ENCODE results near the gene GYS2. TPM values are rescaled to one million over a fixed set of nuclear protein-coding genes. Genes with fewer than 3 reads are reported as not detected.

Gene GYS2
- total RNA-seq, 1 donor from 2014 or later: not detected

GRCh38 chr12:21559855-21560569 lies 44.6 kb downstream of the GYS2 start:
- Mint-ChIP-seq H3K9me3 (ENCODE audit: unreplicated experiment) (no peaks in the 10 kb centered on the region), H3K4me1 (ENCODE audit: low read depth, unreplicated experiment) (no peaks in the 10 kb centered on the region), H3K27me3 (ENCODE audit: unreplicated experiment) (no peaks in the 10 kb centered on the region), H3K4me3 (ENCODE audit: unreplicated experiment) (no peak overlapping the region), H3K36me3 (ENCODE audit: unreplicated experiment) (no peaks in the 10 kb centered on the region), H3K27ac (ENCODE audit: unreplicated experiment) (no peak overlapping the region)
- TF ChIP-seq, protein P1, sequence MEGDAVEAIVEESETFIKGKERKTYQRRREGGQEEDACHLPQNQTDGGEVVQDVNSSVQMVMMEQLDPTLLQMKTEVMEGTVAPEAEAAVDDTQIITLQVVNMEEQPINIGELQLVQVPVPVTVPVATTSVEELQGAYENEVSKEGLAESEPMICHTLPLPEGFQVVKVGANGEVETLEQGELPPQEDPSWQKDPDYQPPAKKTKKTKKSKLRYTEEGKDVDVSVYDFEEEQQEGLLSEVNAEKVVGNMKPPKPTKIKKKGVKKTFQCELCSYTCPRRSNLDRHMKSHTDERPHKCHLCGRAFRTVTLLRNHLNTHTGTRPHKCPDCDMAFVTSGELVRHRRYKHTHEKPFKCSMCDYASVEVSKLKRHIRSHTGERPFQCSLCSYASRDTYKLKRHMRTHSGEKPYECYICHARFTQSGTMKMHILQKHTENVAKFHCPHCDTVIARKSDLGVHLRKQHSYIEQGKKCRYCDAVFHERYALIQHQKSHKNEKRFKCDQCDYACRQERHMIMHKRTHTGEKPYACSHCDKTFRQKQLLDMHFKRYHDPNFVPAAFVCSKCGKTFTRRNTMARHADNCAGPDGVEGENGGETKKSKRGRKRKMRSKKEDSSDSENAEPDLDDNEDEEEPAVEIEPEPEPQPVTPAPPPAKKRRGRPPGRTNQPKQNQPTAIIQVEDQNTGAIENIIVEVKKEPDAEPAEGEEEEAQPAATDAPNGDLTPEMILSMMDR (IDR thresholded peaks at IDR 0.05; ENCODE audit: partially characterized antibody, unreplicated experiment): no peak
- DNase-seq: no peak

DNA sequence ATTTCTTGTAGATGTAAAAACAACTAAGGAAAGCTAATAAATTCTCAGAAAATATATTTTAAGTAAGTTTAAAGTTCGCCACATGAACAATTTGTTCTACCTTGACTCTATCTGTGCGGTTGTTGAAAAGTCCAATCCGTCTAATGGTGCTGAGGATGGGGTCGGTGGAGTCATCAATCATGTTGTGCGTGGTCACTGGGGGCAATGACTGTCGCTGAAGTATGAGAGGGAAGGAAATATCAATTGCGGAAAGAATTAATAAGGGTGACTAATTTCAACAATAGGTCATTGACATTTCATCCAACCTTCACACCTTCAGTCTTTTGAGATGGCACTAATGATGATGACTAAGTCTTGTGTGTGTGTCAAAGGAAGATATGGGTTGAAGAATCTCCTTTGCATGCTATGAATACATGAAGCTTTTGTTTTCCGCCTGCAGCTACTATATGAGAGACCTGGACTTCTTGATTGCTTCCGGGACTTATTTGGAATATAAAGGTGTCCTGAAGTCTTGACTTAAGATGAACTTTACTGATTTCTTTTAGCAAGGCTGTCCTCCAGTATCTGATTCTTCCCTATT lies 46.5 kb downstream of the GYS2 start:
- Mint-ChIP-seq H3K9me3 (ENCODE audit: unreplicated experiment) (no peaks in the 10 kb centered on the region), H3K4me3 (ENCODE audit: unreplicated experiment) (no peak overlapping the region), H3K4me1 (ENCODE audit: low read depth, unreplicated experiment) (no peaks in the 10 kb centered on the region), H3K36me3 (ENCODE audit: unreplicated experiment) (no peaks in the 10 kb centered on the region), H3K27me3 (ENCODE audit: unreplicated experiment) (no peaks in the 10 kb centered on the region), H3K27ac (ENCODE audit: unreplicated experiment) (no peak overlapping the region)
- TF ChIP-seq, protein P1 (IDR thresholded peaks at IDR 0.05; ENCODE audit: partially characterized antibody, unreplicated experiment): no peak
- DNase-seq: no peak

DNA sequence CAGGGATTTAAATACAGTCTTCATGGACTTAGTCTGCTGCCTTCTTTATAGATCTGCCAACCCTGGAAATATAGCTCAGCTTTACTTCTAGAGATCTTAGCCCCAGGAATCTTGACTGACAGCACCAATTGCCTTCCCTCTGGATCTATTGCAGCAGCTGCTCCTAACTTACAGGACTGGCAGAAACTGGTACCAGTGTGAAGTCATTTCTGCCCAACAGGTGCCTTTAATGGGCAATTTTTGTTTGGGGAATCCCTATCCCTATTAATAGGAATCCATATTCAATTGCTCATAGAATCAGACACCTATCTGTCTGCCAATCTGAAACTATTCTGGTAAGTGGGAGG lies 51.3 kb downstream of the GYS2 start:
- Mint-ChIP-seq H3K27ac (ENCODE audit: unreplicated experiment) (no peak overlapping the region), H3K4me1 (ENCODE audit: low read depth, unreplicated experiment) (no peaks in the 10 kb centered on the region), H3K36me3 (ENCODE audit: unreplicated experiment) (no peaks in the 10 kb centered on the region), H3K27me3 (ENCODE audit: unreplicated experiment) (peaks cover 3% of the 10 kb centered on the region), H3K4me3 (ENCODE audit: unreplicated experiment) (no peak overlapping the region), H3K9me3 (ENCODE audit: unreplicated experiment) (no peaks in the 10 kb centered on the region)
- TF ChIP-seq, protein P1 (IDR thresholded peaks at IDR 0.05; ENCODE audit: partially characterized antibody, unreplicated experiment): no peak
- DNase-seq: no peak

DNA sequence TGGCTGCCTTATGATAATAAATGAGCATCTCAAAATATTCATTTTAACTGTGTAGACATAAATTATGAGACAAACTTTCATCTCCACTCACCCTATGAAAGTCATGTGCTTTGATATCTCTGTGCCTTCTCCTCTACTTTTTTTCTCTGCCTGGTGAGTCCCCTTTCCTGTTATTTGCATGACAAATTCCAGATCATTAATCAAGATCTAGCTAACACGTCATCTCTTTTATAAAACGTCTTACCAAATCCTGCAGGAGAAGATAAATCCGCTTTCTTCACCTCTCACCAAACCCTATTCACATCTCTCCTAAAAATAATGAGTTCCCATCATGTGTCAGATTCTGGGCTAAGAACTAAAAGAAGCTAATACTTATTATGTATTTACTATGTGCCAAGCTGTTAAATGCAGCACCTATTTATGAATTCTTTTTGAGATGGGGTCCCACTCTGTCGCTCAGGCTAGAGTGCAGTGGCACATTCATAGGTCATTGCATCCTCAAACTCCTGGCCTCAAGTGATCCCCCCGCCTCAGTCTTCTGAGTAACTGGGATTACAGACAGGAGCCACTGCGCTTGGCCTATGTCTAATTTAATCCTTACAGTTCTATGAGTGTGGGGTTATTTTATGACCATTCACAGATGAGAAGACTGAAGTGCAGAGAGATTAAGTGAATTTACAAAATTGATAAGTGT lies 51.9 kb downstream of the GYS2 start:
- Mint-ChIP-seq H3K4me3 (ENCODE audit: unreplicated experiment) (no peak overlapping the region), H3K27me3 (ENCODE audit: unreplicated experiment) (peaks cover 3% of the 10 kb centered on the region), H3K4me1 (ENCODE audit: low read depth, unreplicated experiment) (no peaks in the 10 kb centered on the region), H3K9me3 (ENCODE audit: unreplicated experiment) (no peaks in the 10 kb centered on the region), H3K36me3 (ENCODE audit: unreplicated experiment) (no peaks in the 10 kb centered on the region), H3K27ac (ENCODE audit: unreplicated experiment) (no peak overlapping the region)
- DNase-seq: no peak
- TF ChIP-seq, protein P1 (IDR thresholded peaks at IDR 0.05; ENCODE audit: partially characterized antibody, unreplicated experiment): no peak
